NCI-H128 (cell line): ENCODE data around the gene ASTN2.

Experiments used
- DNase-seq: peaks from one replicate; lab custom pipeline; 2025; ENCODE audit not compliant: unreplicated experiment; lab: John Stamatoyannopoulos, UW

Gene ASTN2

DNA sequence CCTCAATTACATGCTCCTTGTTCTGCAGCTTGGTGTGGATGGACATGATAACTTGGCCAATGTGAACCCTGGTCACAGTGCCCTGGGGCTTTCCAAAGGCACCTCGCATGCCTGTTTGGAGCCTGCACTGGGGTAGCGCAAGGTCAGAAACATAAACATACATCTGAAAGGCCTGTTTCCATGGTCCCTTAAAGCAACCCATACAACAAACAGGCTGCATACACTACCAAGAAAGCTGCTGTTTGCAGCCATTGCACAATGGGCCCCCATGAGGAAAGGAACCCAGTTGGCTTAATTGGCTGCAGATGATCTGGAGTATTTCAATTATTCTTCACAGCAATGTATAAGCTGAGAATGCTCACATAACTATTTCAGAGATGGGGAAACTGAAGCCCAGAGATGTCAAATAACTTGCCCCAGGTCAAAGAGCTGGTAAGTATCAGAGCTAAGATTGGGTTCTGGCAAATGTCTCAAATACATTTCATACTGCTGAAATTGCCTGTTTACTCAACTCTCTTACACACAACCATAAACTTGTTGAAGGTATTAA, 233.9 kb downstream of the ASTN2 start:
- DNase-seq = no peak

DNA sequence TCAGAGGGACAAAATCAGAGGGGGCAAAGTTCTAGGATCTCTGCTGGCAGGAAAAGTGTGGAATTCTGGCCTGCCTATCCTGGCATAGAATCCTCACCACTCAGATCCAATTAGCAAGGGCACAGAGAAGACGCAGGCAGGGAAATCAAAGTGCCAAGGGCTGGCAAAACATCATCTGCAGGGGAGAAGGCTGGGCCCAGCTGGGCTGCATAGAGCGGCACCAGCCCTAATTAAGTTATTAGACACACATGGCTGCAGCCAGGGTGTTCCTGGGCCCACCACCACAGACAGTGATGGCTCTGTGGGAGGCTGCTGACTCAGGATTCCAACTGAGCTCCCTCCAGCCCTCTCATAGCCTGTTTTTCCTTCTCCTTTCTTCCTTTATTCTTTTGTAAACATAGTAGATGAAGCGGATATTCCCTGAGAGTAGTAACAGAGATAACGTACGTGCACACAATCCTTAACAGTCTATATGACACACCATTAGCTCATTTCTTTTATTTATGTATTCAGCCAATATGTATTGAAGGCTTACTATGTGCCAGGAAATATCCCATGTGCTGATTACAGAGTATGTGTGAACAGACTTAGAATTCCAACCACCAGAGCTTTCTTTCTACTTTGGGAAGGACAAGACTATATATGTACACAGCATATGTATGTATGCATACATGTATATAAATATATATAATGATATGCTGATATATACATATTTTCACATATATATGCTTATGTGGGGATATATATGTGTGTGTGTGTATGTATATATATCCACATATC, 236.1 kb downstream of the ASTN2 start:
- no peak for DNase-seq

DNA sequence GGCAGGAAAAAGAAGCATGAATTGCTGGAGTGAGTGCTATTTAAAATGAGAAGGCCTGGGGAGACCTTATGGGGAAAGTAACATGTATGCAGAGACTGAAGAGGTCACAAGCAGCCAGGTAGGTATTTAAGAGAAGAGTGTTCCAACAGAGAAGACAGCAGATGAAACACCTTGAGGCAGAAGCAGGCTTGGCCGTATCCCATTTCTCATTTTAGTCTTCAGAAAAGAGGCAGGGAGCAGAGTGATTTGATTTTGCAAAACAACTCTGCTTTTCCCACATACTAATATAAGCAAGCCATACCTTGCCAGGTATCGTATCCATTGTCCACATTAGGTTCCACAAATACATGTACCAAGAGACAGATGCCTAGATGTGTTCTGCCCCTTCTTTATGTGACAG, 244.3 kb downstream of the ASTN2 start:
- DNase-seq = no peak

DNA sequence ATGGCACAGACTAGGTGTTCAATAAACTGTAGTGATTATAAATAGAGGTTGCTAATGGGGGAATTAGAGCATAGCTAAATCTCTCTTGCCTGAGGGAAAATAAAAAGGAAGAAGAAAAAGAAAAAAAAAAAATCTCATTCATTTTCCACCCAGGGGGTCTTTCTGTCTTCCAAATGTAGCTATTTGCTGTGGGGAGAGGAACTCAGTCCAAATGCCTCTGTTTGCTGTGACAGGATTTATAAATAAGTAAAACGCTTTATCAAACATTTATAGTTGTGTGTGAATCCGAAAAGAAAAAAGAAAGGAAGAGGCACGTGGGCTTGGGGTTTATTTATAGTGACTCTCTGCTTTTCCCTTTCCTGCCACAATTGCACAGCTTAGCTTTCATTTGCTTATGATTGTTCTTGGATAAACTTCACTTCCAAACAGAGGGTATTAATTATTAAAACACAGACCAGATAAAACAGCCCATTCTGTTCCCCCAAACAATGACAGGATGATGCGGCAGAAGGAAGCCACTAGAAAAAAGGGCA, 245.7 kb downstream of the ASTN2 start:
- no peak for DNase-seq

DNA sequence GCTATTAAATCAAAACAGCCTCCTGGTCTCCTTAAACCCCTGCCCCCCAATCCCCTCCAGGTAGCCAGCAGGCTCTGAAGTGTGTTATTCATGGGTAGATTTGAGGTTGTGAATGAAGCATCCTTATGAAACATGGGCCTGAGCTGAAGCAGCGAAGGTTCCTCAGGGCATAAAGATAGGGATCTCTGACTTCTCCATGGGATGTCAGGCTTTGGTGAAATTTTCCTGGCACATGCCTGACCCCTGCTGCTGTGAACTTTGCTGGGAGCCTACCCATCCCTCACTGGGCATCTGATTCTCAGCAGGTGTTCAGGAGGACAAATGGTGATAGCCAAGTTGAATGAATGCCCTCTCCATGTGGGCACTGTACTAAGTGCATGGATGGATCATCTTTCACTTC, 250.3 kb downstream of the ASTN2 start:
- DNase-seq = no peak

DNA sequence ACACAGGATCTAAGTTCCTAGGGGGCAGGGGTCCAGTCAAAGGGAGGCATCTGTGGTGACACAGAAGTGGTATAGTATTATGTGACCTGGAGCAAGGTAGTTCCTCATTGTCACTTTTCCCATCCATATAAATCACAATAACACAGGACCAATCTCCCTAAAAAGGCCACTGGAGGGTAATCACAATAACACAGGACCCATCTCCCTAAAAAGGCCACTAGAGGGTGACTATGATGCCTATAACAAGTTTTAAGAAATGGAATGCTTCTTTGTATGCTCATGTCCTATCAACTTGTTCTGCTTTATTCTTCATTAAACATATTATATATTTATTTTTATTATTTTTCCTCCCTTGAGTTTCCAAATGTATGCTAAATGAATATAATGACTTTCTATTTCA, 254.6 kb downstream of the ASTN2 start:
- no peak for DNase-seq

DNA sequence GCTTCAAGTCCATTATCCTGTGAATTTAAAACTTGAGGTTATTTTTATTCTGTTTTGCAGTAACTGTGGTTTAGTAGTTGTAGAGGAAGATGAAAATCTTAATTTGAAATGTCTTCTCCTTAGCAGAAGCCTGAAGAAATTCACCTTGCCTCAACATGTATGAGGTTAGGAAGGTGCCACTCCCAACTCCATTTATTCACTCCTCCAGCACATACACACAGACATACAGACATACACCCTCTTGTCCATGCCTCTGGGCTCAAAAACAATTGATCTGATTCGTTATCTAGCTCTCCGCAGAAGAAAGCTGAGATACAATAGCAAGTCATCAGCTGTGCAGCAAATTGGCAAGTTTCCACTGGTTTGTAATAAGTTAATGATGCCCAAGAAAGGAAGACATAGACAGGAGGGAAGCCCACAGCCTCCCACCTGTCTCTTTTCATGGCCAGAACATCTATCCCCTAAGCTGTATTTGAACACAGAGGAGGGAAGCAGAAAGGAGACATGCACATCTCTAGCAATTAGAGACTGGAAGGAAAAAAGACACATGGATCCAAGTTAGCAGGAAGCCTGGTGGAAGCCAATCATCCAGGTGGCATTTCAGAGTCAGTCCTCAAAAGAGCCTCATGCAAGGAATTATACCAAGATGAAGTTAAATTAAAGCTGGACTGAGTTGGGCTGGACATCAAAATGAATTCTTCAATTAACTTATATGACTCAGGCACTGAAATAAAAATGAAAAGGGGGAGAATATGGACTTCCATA, 257.9 kb downstream of the ASTN2 start:
- DNase-seq = no peak

DNA sequence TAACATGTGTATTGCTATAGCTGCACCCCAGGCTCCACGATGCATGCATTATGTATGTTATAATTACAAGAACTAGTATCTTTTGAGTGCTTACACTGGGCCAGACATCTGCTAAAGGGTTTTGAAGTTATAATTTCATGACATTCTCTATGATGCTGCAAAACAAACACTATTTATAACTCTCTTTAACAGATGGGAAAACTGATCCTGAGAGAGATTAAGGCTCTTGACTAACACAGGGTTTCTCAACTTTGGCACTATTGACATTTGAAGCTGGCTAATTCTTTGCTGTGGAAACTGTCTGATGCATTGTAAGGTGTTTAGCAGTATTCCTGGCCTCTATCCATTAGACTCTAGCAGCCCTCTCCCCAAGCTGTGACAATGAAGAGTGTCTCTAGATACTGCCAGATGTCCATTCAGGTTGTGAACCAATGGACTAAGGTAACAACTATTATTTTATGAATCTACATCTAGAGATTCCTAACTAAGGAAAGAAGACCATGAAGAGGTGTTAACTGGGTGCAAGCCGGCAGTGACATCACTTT, 258.6 kb downstream of the ASTN2 start:
- no peak for DNase-seq

DNA sequence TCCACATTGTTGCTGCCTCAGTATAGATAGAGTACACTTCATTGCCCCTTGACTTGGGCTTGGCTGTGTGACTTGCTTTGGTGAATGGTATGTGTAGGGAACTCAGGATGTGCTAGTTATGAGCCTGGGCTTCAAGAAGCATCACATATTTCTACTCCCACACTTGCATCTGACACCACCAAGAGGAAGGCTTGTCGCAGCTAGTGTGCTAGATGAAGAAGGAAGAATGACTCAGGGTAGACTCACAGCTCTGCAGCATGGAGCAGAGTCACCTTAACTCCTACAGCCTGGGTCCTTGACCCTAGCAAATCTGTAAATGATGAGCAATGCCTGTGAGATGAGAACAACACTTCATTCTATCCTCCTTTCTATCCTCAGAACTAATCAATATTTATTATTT, 261.8 kb downstream of the ASTN2 start:
- DNase-seq = no peak

DNA sequence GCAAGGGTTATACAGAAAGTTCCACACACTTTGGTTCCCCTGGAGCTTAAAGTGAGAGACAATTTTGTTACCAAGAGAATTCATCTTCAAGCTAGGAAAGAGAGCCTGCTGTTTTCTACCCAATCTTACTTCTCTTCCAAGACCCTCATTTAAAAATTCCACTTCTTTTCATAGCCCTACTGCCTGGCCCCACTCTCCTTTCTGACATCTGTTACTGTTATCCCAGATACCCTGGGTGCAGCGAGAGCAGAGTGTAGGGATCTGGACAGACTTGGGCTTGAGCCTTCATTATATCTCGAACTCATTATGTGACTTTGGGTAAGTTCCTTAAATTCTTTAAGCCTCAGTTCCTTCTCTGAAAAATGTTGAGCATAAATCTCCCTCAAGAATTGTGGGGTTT, 263.1 kb downstream of the ASTN2 start:
- no peak for DNase-seq

DNA sequence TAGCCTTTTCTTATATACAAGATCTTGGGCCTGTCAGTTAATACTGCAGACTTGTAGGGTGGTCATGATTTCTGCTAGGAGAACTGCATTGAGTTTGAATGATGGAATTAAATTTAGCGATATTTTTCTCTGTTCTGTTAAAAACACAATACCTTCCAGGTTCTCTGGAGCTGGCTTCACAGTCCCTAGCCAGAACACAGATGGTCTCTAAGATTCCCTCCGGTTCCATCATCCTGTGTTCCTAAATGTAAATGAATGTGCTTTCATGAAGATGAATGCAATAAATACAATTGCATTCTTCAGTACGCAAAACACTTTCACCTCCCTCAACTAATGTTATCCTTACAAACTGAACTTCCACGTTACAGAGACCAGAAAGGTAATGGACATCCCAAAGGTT, 264.9 kb downstream of the ASTN2 start:
- no peak for DNase-seq

DNA sequence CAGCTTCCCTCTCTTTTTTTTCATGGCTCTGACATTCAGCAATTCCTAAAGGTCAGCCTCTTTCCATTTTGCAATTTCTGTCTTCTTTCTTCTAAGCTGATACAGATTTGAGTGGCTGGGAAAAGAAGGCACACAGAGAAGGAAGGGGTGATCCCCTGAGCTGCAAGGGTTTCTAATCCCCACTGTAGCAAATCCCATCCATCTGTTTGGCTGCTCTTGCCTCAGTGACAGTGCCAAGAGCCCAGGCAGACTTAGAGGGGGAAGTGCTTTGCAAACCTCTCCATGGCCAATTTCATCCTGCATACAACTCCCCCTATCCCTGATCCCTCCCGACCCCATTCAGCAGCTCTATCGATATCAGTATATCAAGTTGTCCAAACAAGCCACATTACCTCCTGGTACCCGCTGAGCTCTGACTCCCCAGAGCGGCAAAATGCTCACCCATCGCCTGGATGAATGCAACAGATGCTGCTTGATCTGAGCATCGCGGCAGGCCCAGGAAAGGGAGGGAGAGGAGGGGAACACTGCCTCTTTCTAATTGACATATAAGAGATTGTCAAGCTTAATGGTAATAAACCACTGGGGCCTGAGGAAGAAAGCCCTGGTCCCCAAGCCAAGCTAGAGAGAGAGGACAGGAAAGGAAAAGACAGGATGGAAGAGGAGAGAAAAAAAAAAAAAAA, 268.9 kb downstream of the ASTN2 start:
- no peak for DNase-seq

DNA sequence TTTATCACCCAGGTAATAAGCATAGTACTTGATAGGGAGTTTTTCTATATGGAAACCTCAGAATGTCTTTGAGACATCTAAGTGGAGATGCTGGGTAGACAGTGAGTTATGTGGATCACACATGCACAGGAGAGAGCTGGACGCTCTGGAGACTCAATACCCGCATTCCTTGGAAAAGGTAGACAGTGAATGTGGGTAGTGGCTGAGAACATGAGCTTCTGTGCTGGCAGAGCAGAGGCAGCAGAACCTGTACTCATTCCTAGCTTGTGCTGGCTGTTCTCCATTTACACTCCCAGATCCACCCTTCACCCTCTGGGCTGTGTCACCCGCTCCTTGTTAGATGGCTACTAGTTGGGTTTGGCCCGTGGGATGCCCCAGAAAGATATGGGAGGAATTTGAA, 269.8 kb downstream of the ASTN2 start:
- no peak for DNase-seq

DNA sequence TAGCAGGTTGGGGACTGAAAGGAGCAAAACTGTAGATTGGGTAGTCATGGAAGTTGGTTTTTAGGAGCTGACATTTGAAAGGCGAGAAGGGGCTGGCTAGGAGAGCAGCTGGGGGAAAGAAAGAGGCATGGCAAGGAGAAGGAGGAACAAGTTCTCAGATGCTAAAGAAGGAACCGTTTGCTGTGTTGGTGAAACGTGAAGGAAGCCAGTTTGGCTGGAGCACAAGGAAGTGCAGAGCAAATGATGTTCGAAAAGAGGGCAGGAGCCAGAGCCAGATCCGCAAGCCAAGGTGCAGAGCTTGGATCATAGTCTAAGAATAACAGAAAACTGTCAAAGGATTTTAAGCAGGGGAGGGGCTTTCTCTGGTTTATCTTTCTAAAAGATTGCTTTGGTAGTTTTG, 276.6 kb downstream of the ASTN2 start:
- no peak for DNase-seq

DNA sequence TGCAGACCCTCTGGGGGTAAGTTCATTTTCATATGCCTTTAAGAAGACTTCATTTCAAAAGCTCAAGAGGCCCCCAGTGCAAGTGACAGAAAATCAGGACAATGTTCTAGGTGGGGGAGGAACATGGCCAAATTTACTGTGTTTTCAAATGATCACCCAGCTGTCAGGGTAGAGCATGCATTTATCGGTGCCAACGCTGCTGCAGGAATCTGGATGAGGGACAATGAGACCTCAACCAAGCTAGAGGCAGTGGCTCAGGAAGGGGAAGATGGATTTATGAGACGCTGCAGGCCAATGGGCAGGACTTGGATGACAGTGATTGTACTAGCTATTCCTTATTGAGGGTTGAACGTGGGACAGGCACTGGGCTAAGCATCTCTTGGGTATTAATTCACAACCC, 278.4 kb downstream of the ASTN2 start:
- no peak for DNase-seq

DNA sequence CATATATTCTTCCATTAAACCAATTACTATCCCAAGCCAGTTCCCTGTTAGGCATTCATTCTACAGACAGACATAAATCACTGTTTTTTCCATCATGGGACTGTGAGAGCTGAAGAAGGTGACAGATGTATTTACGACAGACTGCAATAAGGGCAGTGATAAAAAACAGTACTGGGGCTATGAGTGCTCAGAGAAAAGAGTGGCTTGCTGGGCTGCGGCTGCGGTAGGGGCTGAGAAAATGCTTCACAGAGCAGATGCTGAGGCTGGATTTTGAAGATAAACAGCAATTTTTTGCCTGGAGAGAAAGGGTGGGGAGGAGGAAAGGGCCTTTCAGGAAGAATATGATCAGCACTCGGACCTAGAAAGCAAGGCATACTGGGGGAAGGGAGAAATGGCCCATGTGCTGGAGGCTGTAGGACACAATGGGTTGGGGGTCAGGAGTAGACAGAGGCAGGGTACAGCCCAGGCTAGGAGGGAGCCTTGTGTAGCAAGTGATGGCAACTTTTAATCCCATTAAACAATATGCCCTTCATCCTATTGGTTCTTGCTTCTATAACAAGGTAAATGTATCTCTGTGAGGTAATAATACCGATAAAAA, 279.3 kb downstream of the ASTN2 start:
- no peak for DNase-seq

DNA sequence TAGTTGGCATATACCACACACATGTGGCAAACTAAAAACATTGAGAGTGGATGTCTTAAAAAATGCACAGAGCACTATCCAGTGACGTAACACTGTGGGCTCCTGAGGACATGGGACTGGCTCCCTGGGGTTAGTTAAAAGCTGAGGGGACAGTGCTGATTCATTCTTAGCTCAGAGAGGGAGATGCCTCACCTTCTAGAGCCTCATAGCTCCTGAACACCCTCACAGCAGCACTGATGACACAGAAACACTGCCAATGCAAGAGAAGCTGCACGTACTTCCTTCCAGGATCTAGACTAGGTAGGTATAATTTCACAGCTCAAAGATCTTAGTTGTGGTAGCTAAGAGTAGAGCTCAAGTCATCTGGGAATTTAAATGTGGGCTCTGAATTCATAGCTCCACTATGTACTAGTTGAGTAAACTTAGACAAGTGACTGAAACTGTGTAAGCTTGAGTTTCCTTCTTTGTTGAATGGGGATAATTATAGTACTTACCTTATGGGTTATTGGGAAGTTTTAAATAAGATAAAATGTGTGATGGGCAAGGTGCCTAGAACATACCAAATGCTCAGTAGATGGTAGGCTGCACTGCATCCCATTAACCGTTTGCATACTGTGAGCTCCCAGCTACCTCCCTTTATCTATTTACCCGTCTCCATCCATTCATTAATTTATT, 279.9 kb downstream of the ASTN2 start:
- DNase-seq = no peak

DNA sequence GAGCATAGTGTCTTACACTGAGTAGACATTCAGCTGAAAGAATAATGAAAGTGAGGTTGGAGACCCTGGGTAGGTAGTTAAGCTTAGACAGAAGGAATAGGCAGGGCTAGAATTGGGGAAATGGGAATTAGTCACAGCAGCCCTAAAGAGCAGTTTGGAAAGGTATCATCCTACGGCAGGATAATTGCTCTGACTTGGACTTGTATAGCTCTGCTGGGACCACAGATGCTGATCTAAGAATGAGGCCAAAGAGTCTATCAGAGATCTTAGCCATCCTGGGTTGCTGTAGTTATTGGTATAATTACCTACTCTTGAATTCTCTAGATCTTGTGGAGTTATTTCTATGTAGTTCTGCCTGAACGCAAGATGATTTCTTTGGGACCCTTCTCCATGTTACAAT, 288.0 kb downstream of the ASTN2 start:
- no peak for DNase-seq

DNA sequence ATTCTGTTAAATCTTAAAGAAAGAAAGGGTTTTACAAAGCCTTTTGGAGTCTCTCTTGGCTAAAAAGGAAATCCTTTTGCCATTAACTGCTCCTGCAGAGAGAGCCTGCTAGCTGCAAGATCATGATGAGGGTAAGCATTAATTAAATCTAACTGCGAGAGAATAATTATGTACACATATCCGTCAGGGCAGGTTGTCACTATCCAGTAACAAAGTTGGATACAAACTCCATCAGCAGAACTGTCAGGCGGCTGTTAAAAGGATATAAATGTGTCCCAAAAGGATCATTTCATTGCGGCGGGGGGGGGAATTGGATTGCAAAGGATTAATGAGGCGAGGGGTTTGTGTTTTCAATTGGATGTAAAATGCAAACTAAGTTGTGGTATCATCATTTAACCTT, 289.3 kb downstream of the ASTN2 start:
- no peak for DNase-seq

DNA sequence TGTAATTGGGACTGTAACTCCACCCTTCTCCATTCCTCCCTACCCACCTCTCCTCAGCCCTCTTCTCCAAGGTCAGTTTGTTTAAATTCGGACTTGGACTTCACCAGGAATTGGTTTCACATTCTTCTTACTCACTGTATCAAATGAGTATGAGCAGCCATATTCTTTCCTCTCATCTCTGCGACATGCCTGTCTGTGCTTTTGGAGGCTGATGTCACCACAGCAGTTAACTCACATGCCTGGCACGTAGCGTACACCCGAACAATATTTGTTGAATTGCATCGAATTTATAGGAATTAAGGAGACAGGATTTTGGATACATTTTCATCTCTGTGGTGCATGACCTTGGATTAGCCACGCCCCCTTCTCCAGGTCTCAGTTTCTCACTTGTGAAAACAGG, 291.1 kb downstream of the ASTN2 start:
- no peak for DNase-seq
